Calu3 (cell line): ENCODE data around the gene SIAH2. TPM values are rescaled to one million over a fixed set of nuclear protein-coding genes. Genes with fewer than 3 reads are reported as not detected.

ENCODE experiments used
- BruUV-seq: library from RNA; stranded (reverse); fragments of 400-500 nt; replicated peaks from 2 replicates; lab custom pipeline; 2021; lab: Mats Ljungman, UMichigan
- CTCF ChIA-PET: fragments of 300-600 bp; sonication (Branson Sonifier 250); formaldehyde crosslinking; loops from one replicate; lab custom pipeline; 2022; ENCODE audit warnings: antibody characterized with exemption; lab: Charles Lee
- DNase-seq: peaks from one replicate; pipeline ENCODE4 v3.0.0; 2022
- H3K27ac Mint-ChIP-seq: one replicate; pipeline ENCODE4 v1.8.0; 2022; ENCODE audit warnings: mixed read lengths; ENCODE audit not compliant: unreplicated experiment
- H3K27me3 Mint-ChIP-seq: one replicate; pipeline ENCODE4 v1.8.0; 2022; ENCODE audit warnings: mixed read lengths; ENCODE audit not compliant: unreplicated experiment
- H3K36me3 Mint-ChIP-seq: one replicate; pipeline ENCODE4 v1.8.0; 2022; ENCODE audit warnings: mild to moderate bottlenecking, moderate library complexity, mixed read lengths; ENCODE audit not compliant: insufficient read depth, unreplicated experiment
- H3K4me1 Mint-ChIP-seq: one replicate; pipeline ENCODE4 v1.8.0; 2022; ENCODE audit warnings: mild to moderate bottlenecking, low read depth, mixed read lengths; ENCODE audit not compliant: unreplicated experiment
- H3K4me3 Mint-ChIP-seq: one replicate; pipeline ENCODE4 v1.8.0; 2022; ENCODE audit warnings: mild to moderate bottlenecking, low read depth, moderate library complexity, mixed read lengths; ENCODE audit not compliant: unreplicated experiment
- H3K9me3 Mint-ChIP-seq: one replicate; pipeline ENCODE4 v1.8.0; 2022; ENCODE audit warnings: low read depth, mixed read lengths; ENCODE audit not compliant: unreplicated experiment
- CTCF ChIP-seq: fragments of 200-600 bp; IDR thresholded peaks from one replicate; pipeline ENCODE4 v1.8.0; 2022; ENCODE audit warnings: antibody characterized with exemption; ENCODE audit not compliant: unreplicated experiment
- intact Hi-C: fragments of 100-400 bp; cut with micrococcal nuclease; formaldehyde crosslinking; loops from one replicate; pipeline ENCODE4 v1.10.0; 2022; ENCODE audit not compliant: unreplicated experiment
- total RNA-seq: library from RNA; stranded (reverse); gene quantifications from 2 replicates; pipeline ENCODE4 v1.2.3, GENCODE V29; 2022

SIAH2 gene
- total RNA-seq, 1 experiment from 2014 or later: 33.6 TPM

GRCh38 chr3:150737874-150738679 lies 24.9 kb downstream of the SIAH2 start:
- intact Hi-C loops: no loop called here
- H3K27me3 Mint-ChIP-seq: no peaks in the 10 kb centered on the region
- H3K27ac Mint-ChIP-seq: no peak overlapping the region

GRCh38 chr3:150736903-150737832 lies 25.8 kb downstream of the SIAH2 start:
- peaks cover 8% of the 10 kb centered on the region for H3K36me3 Mint-ChIP-seq
- intact Hi-C loops: no loop called here
- H3K4me1 Mint-ChIP-seq: no peaks in the 10 kb centered on the region
- CTCF ChIA-PET: interaction anchor here (0.9 to 1.4 kb wide), 5 partner anchors 12 to 127 kb away, joined by 3 to 7 read pairs (median 5); no protein-coding TSS in a partner anchor
- no peak overlapping the region for H3K27ac Mint-ChIP-seq
- no peaks in the 10 kb centered on the region for H3K27me3 Mint-ChIP-seq
- no peaks in the 10 kb centered on the region for H3K9me3 Mint-ChIP-seq
- H3K4me3 Mint-ChIP-seq: no peak overlapping the region
- no TSS peak for BruUV-seq
- TF ChIP-seq CTCF: no peak
- DNase-seq: no peak

More at GRCh38 chr3:150737874-150738679, 24.9 kb downstream of the SIAH2 start:
- TF ChIP-seq CTCF: no peak
- no peak overlapping the region for H3K4me3 Mint-ChIP-seq
- BruUV-seq: TSS peak; percentile 10
- H3K9me3 Mint-ChIP-seq: no peaks in the 10 kb centered on the region
- peak; percentile 70 for DNase-seq
- peaks cover 15% of the 10 kb centered on the region for H3K36me3 Mint-ChIP-seq
- CTCF ChIA-PET: interaction anchor here (0.5 to 1.4 kb wide), 9 partner anchors 12 to 518 kb away, joined by 3 to 7 read pairs (median 4); no protein-coding TSS in a partner anchor
- H3K4me1 Mint-ChIP-seq: peaks cover 4% of the 10 kb centered on the region

- DNase-seq: no peak
- Mint-ChIP-seq H3K27ac (no peak overlapping the region), H3K27me3 (no peaks in the 10 kb centered on the region), H3K9me3 (no peaks in the 10 kb centered on the region), H3K4me1 (no peaks in the 10 kb centered on the region), H3K4me3 (no peak overlapping the region), H3K36me3 (peaks cover 5% of the 10 kb centered on the region)
- BruUV-seq: no TSS peak
- CTCF ChIA-PET: no interaction called here
- TF ChIP-seq CTCF: no peak
- intact Hi-C loops: no loop called here
Measured at GRCh38 chr3:150736316-150736719, 26.7 kb downstream of the SIAH2 start.

GRCh38 chr3:150734795-150735119 lies 28.2 kb downstream of the SIAH2 start:
- no TSS peak for BruUV-seq
- no peak for TF ChIP-seq CTCF
- Mint-ChIP-seq H3K36me3 (no peaks in the 10 kb centered on the region), H3K9me3 (no peaks in the 10 kb centered on the region), H3K4me3 (no peak overlapping the region), H3K27me3 (no peaks in the 10 kb centered on the region), H3K4me1 (no peaks in the 10 kb centered on the region), H3K27ac (no peak overlapping the region)
- no peak for DNase-seq
- intact Hi-C loops: no loop called here
- CTCF ChIA-PET: no interaction called here
